HG03378 (cell line): ENCODE data around the gene NHS.

ENCODE experiments used
- ATAC-seq: cut with Tn5 transposase; IDR thresholded peaks from one replicate; pipeline ENCODE4 v1.9.1; 2021; ENCODE audit warnings: mild to moderate bottlenecking, moderate library complexity; ENCODE audit not compliant: unreplicated experiment

Gene NHS

DNA sequence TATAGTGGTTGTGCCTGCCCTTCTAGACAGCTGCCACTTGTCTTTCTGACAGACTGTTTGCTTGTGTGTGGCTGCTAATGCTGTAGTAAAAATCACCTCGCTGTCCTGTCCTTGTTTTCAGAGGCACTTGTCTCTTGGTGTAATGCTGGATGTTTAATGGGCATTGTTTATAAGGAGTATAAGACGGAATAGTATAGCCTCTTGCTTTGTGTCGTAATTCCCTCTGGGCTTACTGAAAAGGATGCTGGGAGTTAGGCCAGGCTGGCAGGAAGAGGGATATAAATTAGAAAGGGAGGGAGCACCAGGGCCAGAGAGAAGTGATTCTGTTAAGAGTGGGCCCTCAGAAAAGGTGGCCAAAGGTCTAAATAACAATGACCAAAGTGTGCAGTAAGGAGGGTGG is 29.0 kb downstream of the NHS start:
- no peak for ATAC-seq

DNA sequence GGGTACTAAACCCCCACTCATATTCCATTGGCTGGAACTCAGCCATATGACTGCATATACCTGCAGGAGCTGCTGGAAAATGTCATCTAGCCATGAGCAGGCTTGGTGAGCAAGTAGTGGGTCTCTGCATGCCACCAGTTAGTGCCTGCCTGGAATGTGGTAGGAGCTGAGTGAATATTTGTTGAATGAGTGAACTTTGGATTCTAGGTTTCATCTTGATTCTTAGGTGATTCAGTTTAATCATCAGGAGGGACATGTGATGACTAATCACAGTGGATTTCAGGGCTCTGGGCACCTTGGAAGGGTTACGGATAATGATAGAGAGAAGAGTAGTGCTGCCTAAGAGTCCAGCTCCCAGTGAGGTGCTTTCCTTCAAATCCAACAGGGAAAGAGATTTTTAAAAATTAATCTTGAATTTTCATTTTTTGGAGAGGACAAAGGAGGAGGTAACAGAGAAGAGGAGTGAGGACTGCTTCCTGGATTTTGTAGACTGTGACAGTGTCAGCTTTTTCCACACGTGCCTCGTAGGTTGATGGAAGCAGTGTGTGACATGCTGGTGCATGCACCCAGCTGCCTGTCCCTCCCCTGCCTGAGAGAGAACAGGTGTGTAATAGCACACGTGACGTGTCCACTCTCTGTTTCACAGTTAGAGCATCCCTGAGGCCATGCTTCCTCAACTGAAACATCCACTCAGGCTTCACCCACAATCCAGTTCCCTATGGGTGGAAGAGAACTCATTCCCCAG is 30.4 kb downstream of the NHS start:
- no peak for ATAC-seq

DNA sequence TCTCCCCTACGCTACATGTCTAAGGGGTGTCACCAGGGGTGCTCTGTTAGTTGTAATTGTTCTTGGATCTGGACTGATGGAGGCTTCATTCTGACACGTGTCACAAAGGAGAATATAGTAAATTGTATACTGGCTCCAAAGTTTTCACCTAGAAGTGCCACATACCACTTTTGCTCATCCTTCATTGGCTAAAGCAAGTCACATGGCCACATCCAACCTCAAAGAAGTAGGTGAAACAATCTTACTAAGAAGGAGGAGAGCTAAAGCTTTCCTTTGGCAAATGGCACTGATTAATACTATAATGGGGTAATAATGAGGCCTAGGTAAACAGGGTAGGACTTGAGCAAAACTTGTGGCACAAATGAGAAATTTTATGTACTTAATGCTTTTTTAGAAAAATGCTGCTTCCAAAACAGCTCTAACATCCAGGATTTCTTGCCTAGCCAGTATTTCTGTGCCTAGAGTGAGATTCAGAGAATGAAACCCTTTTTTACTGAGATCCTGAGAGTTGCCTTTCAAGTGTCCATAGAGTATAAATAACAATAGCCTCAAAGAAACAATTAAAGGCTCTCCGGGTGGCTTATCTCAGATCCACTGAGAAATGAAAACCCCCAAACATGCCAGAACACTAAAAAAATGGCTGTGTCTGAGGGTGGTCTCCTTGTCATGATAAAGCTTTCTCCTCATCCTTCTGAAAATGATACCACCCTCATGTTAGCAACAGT is 34.7 kb downstream of the NHS start:
- no peak for ATAC-seq

DNA sequence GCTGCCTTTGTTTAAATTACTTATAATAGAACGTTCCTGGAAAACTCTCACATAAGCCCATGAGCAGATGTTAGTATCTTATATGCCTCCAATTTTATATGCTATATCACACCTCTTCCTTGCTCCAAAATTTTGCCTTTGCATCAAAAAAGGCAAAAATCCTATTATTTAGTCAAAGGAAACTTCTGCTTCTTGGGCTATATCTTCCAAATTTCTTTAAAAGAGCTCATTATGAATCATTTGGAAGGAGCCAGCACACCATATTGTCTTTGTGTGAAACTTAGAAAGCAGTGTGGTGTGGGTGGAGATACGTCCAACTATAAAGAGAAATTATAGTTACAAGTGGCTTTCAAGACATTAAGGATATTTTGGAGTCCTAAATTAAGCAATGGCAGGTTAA is 35.7 kb downstream of the NHS start:
- no peak for ATAC-seq

DNA sequence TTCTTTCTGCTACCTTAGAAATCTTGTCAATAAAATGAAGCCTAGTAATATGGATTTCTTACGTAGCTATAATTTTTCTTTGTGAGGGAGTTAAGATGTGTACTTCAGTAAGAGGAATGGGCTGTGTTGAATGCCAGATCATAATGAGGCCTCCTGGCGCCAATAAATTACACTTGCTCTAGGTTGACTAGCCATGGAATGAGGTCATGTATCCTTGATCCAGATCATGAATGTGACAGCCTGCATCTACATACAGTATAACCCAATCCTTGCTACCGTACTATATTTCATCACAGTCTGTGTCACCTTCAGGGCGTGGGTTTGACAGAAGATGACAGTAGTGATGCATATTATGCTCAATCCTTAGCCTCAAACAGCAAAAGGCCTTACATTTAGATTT is 36.2 kb downstream of the NHS start:
- ATAC-seq, result no peak

DNA sequence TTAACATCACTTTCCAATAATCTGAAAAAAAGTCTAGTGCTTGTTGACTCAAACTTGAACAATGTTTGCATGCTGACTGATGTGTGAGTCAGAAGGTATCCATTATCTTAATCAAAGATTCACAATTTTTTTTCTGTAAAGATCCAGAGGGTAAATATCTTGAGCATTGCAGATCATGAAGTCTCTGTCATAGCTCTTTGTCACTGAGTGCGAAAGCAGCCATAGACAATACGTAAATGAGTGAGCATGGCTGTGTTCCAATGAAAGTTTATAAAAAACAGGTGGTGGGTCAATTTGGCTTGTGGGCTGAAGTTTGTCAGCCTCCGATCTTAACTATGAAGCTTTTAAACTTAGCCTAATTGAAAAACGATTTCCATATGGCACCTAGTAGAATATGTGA is 37.7 kb downstream of the NHS start:
- no peak for ATAC-seq

DNA sequence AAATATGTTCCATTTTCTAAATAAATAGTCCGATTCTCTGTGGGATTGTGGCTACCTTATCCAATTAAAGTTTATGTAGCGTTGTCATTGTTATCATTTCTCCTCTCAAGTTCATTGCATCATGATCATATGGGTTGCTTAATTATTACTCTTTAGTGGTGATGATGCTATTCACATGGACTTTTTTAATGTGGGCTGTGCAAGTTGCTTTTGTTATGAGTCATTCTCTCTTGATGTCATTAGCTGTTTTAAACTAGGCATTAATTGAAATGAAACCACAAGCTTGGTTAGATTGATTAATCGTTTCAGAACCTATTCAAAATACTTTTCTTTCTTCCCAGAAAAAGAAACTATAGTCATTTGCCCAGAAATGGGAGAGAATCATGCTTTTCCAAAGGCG is 38.2 kb downstream of the NHS start:
- no peak for ATAC-seq

DNA sequence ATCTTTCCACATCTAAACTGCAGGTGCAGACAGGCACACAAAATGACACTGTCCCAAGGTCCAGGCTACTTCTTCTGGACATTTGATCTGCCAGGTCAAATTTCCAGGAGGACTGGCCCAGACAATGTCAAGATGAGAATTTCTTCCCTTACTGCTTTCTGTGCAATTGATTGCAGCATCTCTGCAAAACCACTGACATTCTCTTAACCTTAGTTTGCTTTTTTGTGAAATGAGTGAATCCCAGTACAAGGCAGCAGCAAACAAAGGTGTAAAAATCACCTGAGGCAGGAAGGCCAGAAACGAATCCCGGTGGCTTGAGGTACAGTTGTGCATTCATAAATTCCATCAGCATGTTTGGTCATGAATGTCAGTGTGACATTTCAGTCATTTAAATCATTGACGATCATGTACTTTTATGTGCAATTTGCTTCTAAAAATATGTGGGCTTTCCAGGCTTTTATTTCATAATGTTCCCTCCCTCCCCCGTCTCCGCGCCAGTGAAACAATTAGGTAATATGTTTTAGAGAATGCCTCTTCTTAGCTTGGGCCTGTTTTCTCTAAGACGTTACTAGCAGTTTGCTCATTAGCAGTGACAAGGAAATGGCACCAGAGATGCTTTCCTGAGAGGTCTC is 39.1 kb downstream of the NHS start:
- ATAC-seq, result no peak

DNA sequence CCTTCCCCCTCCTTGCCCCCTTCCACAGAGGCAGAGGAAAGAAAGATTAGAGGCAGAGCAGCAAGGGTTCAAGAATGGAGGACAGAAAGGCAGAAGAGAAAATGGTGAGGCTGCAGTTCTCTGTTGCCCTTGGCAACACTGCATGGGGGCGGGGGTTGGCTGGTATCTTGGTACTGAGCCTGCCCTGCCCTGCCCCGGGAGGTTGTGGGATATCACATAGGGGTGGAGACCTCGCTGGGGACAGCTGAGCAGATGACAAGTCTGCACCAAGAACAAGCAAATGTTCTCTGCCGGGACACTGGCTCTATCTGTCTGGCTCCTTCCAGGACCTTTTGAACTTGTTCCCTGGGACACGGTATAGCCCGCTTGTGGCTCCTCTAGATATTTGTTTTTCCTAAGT is 39.8 kb downstream of the NHS start:
- no peak for ATAC-seq

DNA sequence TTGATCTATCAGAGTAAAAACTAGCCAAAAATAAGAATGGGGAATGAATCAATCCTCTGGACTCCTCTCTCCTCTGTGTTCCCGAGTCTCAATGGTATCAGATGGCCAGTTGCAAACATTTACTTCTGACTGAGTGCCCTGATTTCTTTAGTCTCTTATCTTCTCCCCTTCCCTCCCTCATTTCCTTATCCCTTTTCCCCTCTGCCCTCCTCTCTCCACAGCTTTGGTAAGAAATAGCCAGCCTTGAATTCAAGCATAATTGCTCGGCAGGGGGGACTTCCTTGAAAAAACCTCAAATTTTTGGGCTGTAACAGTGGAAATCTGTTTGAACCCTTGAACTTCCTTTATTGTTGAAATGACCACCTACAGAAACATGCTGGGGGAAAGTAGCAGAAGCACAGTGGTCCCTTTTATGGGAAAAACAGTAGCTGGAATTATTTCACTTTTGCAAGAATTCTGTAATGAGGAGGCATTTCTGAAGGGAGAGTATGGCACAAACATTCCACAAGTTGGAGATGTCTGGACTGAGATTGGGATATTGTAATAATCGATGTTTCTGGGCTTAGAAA is 40.3 kb downstream of the NHS start:
- ATAC-seq, result no peak

DNA sequence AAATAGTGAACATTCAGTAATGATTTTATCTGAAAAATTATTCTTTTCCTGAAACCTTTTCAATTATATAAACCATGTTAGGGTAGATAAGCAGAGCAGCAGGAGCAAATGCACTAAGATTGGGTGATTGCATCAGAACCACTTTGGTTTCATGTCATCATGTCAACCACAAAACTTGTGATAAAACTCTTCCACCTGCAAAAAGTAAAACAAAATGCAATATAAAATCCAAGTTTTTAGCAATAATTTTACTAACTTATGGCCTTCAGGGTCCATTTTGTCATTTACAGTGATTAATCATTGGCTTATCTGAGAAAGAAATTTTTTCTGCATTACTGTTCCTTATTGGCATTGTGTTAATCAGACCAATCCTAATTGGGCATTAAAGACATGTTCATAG is 42.4 kb downstream of the NHS start:
- ATAC-seq, result no peak

DNA sequence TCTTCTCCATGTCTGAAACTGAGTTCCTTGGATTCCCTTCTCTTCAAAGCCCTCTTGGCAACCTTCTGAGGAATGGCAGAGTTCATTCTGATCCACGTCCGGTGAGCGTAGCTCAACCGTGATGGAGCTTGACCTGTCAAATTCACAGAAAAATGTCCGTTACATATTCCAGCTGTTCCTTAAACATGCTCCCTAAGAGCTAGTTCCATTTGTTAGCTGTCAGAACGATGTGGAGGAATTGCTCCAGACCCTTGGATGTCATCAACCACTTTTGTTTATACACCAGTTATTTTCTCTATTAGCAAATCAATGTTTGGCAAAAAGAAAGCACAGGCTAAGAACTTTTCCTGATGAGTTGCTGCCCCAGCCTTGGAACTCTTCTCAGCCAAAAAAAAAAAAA is 50.1 kb downstream of the NHS start:
- no peak for ATAC-seq

DNA sequence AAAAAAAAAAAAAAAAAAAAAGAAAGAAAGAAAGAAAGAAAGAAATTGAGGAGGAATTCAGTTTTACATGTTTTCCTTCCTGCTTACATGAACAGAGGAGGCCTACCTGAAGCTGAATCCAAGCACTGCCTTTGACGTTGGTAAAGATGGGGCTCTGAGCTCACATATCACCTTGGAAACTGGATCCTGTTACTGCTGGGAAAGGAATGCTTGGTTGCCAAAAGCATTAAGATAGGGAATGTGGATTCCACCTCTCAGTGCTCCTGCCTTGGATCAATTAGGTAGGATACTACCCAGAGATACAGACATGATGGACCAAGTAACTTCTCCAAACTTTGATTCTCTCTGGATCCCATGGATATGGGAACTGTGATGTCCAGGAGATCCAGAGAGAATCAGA is 50.6 kb downstream of the NHS start:
- ATAC-seq, result no peak

DNA sequence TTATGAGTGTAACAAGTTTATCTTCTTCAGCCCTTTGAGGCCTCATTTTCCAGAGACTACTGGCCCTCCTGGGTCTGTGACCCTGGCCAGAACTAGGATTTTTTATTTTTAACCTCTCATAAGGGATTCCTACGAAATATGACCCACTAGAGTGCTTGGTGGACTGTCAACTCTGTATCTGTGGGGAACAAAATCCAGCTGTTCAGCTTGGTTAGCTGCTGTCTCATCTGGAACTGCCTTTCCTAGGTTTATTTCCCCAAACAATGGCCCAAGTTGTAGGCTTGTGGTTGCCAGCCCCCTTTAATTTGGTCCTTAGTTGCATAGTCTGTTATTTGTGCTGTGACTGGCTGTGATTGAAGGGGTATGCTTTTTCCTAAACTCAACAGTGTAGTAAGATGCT is 56.2 kb downstream of the NHS start:
- ATAC-seq, result no peak

DNA sequence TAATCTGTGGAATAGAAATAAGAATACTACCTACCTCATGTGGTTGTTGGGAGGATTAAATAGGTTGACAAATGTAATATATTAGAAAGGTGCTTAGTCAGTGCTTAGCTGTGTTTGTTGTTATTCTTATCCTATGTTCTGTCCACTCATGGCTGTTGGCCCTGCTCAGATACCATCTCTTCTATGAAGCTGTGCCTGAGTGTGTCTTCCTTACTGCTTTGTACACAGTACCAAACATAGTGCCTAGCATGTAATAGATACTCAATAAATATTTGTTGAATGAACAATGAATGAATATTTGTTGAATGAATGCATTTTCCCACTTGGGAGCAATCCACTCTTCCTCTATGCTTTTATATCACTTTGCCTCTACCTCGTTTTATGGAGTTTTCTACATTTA is 57.2 kb downstream of the NHS start:
- no peak for ATAC-seq

DNA sequence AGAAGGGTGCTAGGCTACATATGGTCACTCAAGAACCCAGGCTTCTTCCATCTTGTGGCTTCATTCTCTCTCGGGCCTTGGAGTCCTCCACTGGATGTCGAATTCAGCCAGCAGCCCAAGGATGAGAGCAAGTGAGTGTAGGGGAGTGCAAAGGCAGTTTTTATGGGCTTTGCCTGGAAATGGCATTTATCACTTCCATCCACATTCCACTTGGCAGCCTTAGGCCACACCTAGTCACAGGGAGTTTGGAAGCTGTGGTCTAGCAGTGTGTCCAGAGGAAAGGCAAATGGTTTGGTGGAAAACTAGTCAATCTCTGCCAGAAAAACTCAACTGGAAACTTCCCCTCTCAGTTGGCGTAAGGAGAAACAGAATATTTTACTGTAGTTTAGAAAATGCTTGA is 59.0 kb downstream of the NHS start:
- no peak for ATAC-seq

DNA sequence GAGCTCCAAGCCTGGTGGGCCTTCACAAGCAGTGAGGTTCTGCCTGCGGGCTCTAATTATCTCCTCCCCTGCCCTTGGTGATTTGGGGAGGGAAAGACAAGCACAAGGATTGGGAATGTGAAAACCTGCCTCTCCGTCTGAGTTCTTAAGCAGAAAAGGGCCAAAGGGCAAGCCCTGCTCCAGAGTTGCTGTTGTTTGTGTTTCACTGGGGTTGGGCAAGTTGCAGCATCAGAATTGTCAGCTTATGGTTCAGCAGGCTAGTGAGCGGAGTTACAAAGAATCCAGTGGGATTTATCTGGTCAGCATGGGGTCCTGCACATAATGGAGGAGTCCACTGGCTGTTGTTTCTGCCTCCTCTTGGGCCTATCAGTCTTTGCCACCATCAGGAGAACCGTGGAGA is 60.5 kb downstream of the NHS start:
- ATAC-seq, result no peak

DNA sequence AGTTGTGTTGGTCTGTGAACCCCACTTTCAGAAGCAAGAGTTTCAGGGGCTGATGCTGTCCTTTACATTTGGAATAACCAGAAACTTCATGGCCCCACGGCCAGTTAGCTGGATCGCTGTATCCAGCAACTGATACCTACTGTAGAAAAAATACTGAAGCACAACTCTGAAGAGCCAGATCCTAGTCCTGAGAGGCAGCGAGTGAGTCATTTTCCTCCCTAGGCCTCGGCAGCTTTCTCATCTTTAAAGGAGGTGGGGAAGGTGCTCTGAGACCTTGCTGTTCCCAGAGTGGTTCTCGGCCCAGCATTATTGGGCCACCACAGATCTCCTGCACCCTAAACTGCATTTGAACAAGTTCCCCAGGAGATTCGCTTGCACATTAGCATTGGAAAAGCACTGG is 63.2 kb downstream of the NHS start:
- no peak for ATAC-seq

DNA sequence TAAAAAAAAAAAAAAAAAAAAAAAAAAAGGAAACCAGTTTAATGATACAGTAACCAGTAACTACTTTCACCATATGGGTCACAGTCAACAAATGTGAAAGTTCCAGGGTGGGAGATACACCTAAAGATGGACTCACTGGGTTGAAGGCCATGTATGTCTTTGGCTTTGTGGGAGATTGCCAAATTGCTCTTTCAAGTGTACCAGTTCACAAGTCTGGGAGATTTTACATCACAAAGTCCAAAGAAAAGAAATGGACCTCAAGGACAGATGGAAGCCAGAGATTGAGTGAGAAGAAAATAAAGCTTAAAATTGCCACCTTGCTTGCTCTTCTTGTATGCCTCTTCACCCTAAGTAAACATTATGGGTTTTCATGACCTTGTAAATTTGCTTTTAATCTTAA is 65.3 kb downstream of the NHS start:
- no peak for ATAC-seq

DNA sequence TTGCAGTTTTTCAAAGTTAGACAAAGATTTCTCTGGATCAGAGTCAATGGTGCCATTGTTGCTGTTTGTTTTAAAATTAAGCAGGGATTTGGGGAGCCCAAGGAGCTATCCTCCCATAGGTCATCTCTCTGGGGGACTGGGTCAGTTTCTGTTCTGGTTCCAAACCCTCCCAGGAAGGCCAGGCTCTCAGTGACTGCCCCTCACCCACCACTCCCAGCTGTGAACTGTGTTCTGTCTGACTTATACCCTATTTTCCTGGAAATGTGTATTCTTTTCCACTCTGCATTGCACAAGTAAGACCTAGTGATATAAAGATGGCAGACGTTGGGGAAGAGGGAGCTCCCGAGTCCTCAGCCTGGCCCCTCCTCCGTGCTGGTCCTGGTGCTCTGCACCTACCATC is 65.8 kb downstream of the NHS start:
- no peak for ATAC-seq

DNA sequence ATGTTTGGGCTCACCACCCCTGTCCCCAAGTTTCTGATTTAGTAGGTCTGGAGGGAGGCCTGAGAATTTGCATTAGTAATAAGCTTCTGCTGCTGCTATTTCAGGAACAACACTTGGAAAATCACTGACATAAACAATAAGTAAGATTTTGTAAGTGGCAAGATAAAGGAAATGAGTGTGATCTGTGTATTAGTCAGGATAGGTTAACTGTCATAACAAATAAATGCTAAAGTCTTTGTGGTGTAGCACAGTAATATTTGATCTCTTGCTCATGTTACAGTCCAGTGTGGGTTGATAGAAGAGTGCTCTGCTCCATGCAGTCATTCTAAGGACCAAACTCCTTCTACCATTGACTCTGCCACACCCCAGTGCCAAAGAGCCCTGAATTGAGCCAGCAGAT is 67.0 kb downstream of the NHS start:
- ATAC-seq, result no peak

DNA sequence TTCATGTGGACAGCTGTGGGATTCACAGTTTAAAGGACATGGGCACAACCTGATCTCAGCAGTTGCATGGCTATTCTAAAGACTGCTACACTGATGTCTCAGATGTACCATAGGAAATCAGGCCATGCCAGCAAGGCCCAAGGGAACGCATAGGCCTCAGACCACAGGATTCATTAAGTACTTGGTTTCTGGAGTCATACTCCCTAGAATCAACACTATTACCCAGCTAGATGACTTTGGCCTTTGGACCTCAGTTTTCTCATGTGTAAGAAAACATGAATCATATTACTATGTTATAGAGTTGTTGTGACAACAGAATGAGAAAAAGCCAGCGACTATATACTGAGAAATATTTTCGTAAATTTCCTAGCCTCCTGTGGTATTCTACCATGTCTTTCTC is 67.9 kb downstream of the NHS start:
- ATAC-seq, result no peak
